Measurements from ENCODE around the gene CLTCL1. TPM values are rescaled to one million over a fixed set of nuclear protein-coding genes. Genes with fewer than 3 reads are reported as not detected.

The CLTCL1 gene
- total and polyA plus RNA-seq, 2 experiments from 2014 or later = 6.6 to 15.1 TPM

- Histone ChIP-seq H3K9me2 (ENCODE audit: insufficient read depth) (no peaks in the 10 kb centered on the region), H3K79me2 (replicated peaks; ENCODE audit: insufficient read depth) (no peaks in the 10 kb centered on the region), H4K20me1 (replicated peaks; ENCODE audit: insufficient read depth) (0 out of 2 replicates have a peak, but pooled peaks cover 3% of the 10 kb centered on the region), H3K4me3 (no peak overlapping the region), H3K36me3 (ENCODE audit: insufficient read depth) (no peaks in the 10 kb centered on the region), H3K27ac (ENCODE audit: low read depth) (no peak overlapping the region), H3K4me2 (no peak overlapping the region), H3F3A (replicated peaks; ENCODE audit: low read depth) (no peaks in the 10 kb centered on the region), H3K4me1 (ENCODE audit: insufficient read depth) (peaks cover 29% of the 10 kb centered on the region), H3K27me3 (ENCODE audit: insufficient read depth) (no peaks in the 10 kb centered on the region), H2AFZ (no peak overlapping the region)
- Mint-ChIP-seq H3K9me3 (no peaks in the 10 kb centered on the region; the same call in 2 of the 3 replicates), H3K36me3 (ENCODE audit: low read depth) (peaks cover 15% of the 10 kb centered on the region; the same call in 2 of the 3 replicates), H3K4me3 (no peak overlapping the region), H3K27ac (peak overlapping the region; percentile 5; the same call in 1 of the 2 replicates), H3K27me3 (ENCODE audit: insufficient read depth, low read depth, poor library complexity) (peaks cover 6% of the 10 kb centered on the region), H3K4me1 (peaks cover 55% of the 10 kb centered on the region)
- DNase-seq (ENCODE audit: low spot score) = no peak
- no peak for TF ChIP-seq STAT1 (IDR thresholded peaks at IDR 0.05; ENCODE audit: unreplicated experiment)
- TF ChIP-seq ZNF331 (CRISPR knock-in tag; IDR thresholded peaks at IDR 0.05; ENCODE audit: low read depth) = no peak
- TF ChIP-seq EZH2phosphoT487 (IDR thresholded peaks at IDR 0.05; ENCODE audit: unreplicated experiment) = no peak
- no peak for TF ChIP-seq ZNF114 (CRISPR knock-in tag; IDR thresholded peaks at IDR 0.05)
- TF ChIP-seq NANOG (IDR thresholded peaks at IDR 0.05; ENCODE audit: borderline replicate concordance) = no peak
- TF ChIP-seq ETS1 (IDR thresholded peaks at IDR 0.05) = no peak
- no peak for TF ChIP-seq EZH2 (IDR thresholded peaks at IDR 0.05; ENCODE audit: low read depth, unreplicated experiment)
- no peak for TF ChIP-seq CTCF (conservative IDR thresholded peaks at IDR 0.05; ENCODE audit: low read depth in 2 of 2)
- TF ChIP-seq POLR2AphosphoS5 (IDR thresholded peaks at IDR 0.05; ENCODE audit: low read depth) = no peak
- no peak for TF ChIP-seq CREB1 (CRISPR knock-in tag; IDR thresholded peaks at IDR 0.05; ENCODE audit: low read depth)
- TF ChIP-seq REST (IDR thresholded peaks at IDR 0.05; ENCODE audit: unreplicated experiment) = no peak
- ATAC-seq = no peak
Observed at GRCh38 chr22:19215360-19215759, 76.2 kb downstream of the CLTCL1 start.

Measured in GM23338 (cell line).